Measurements from ENCODE around the gene PLCXD3.

- no peak for TF ChIP-seq CTCF (IDR thresholded peaks at IDR 0.05)
- no peak for TF ChIP-seq EP300 (IDR thresholded peaks at IDR 0.05)
- TF ChIP-seq POLR2AphosphoS5 (IDR thresholded peaks at IDR 0.05) = no peak
- no peak for TF ChIP-seq POLR2A (IDR thresholded peaks at IDR 0.05)
Measured at GRCh38 chr5:41432481-41433253, 77.7 kb downstream of the PLCXD3 start.
